GM18526 (cell line): ENCODE results near the gene TXNDC5.

ENCODE experiments used
- POLR2A ChIP-seq: IDR thresholded peaks from 3 replicates; pipeline ENCODE4 v1.6.1; 2011; ENCODE audit not compliant: insufficient read length; ENCODE audit errors: extremely low read depth

TXNDC5 gene

DNA sequence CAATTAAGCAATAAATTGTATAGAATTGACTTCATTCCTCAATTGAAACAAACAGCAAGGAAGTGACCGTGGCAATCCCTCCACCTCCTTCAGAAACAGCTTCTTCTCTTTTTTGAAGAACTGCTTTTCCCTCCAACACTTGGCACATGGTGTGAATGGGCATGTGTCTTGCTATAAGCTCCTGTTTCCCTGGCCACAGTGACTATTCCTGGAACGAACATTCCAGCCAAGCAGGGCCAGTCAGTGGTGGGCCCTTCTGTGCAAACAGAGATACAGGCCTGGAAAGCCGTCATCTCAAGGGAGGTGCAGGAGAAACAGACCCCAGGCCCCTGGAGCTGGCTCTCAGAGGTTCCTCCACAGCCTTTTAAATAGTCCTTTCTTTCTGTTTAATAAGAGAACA is 6.9 kb downstream of the TXNDC5 start:
- TF ChIP-seq POLR2A: no peak

DNA sequence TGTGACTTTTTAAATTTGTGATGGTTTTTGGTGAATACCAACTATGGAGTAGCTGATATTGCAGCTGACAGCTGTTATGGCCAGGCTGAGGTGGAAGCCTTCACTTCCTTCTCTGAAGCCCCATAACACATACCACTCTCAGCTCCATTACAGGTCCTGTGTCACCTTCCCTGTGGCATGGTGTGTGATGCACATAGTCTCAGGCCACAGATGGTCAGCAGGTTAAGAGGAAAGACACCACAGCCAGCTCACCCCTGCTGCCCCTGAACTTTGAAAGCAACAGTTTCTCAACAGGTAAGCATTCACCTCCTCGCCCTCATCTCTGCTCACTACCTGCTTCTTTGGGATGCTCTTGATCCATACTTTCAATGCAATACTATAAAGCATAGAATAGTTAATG is 7.7 kb downstream of the TXNDC5 start:
- no peak for TF ChIP-seq POLR2A

DNA sequence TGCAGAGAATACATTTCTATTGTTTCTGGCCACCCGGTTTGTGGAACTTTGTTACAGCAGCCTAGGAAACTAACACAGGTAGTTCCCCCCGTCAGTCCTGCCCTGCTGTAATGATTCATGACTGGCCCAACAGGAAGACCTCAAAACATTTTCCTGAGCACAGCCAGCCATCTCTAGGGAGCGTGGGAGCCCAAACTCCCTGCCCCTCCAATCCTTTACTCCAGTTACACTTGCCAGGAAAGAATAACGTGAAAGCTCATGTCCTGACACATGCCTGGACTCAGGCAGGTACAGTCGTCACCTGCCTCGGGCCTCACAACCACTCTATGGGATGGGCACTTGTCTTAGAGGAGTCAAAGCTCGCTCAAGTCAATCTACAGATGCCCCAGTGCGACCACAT is 8.4 kb downstream of the TXNDC5 start:
- no peak for TF ChIP-seq POLR2A

DNA sequence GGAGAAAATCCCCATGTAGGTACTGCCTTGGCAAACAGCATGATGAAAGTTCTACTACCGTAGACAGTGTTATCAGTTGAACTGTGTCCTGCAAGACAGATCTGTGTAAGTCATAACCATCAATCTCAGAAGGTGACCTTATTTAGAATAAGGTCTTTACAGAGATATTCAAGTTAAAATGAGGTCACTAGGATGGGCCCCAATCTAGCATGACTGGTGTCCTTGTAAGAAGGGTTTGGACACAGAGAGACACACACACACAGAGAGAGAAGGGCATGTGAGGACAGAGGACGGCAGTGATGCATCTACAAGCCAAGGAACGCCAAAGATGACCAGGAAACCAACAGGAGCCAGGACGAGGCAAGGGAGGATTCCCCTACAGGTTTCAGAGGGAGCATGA is 8.8 kb downstream of the TXNDC5 start:
- no peak for TF ChIP-seq POLR2A

DNA sequence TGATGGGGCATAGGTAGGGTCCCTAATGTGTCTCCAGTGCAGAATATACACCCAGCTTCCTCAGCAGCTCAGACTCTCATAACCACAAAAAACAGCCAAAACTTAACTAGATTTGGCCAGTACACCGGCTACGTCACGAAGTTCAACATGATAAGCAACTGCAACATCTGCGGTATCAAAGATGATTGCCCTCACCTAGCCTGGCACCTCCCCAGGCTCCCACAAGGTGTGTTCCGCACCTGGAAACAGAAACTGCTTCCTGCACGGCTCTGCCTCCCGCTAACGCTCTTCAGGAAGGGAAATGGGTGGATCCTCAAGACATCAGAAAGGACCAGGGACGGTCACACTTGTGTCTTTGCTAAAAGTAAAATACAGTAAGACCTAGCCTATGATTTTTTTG is 9.5 kb downstream of the TXNDC5 start:
- TF ChIP-seq POLR2A: no peak

- TF ChIP-seq POLR2A: no peak
Observed at GRCh38 chr6:7900621-7901020, 10.0 kb downstream of the TXNDC5 start.

GRCh38 chr6:7899889-7900213 is 10.7 kb downstream of the TXNDC5 start:
- TF ChIP-seq POLR2A: no peak

GRCh38 chr6:7899101-7899888 is 11.3 kb downstream of the TXNDC5 start:
- TF ChIP-seq POLR2A: no peak

DNA sequence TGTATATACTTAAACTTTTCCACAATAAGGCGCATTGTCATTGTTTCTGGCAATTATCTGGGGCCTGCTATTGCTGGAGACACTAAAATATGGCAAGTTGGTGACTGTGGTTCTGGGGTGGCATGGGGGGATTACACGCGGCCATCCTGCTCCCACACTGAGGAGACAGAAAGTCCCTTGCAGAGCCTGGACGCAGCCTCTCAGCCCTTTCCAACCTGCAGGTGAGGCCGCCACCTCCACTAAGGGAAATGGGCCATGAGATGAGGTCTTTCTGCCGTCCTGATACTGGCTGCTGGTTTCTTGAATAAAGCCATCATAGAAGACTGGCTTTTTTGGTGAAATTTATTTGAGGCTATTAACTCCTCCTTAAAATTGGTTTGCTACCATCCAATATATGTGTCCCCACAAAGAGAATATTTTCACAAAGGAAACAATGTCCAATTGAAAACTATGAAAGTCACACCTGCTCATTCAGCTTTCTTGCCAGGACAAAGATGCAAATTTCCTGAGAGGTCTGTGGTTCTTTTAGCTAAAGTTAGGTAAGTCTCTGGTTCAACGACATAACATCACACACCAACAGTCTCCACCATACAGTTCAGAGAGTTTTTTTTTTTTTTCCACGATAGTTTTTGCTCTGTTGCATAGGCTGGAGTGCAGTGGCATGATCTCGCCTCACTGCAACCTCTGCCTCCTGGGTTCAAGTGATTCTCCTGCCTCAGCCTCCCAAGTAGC is 13.0 kb downstream of the TXNDC5 start:
- TF ChIP-seq POLR2A: no peak

DNA sequence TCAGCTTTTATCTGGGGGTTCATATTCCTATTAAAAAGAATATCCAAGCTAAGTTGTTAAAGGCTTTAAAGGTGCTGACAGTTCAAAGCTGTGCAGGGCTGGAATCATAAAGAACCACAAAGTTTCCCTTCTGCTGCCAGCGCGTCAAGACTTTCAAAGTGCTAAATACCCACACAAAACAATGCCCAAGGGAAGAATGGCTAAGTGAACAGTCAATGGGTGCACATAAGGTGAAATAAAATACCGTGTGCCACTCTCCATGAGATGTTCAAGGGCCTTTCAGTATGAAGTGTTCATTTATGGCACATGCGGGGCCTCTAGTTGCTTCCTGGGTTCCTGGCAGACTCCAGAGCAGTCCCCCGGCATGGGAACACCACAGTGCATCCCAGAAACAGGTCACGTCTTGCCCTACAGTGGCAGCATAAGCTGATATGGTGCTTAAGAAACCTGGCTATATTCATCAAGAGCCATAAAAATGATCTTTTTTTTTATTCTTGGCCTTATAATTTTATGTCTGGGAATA is 14.1 kb downstream of the TXNDC5 start:
- no peak for TF ChIP-seq POLR2A

DNA sequence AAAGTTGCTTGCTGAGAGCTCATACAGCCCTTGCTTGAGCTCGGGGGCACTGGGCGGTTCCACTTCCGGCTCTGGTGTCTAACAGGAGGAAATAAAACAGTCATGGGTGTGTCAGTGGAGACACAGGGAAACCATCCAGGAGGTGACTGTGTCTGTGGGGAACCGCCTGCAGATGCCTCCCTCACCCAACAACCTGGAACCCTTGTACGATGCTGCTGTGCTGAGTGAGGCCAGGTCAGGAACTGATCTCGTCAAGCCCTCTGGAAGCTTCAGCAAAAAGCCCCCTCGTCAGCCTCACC is 15.5 kb downstream of the TXNDC5 start:
- TF ChIP-seq POLR2A: no peak

DNA sequence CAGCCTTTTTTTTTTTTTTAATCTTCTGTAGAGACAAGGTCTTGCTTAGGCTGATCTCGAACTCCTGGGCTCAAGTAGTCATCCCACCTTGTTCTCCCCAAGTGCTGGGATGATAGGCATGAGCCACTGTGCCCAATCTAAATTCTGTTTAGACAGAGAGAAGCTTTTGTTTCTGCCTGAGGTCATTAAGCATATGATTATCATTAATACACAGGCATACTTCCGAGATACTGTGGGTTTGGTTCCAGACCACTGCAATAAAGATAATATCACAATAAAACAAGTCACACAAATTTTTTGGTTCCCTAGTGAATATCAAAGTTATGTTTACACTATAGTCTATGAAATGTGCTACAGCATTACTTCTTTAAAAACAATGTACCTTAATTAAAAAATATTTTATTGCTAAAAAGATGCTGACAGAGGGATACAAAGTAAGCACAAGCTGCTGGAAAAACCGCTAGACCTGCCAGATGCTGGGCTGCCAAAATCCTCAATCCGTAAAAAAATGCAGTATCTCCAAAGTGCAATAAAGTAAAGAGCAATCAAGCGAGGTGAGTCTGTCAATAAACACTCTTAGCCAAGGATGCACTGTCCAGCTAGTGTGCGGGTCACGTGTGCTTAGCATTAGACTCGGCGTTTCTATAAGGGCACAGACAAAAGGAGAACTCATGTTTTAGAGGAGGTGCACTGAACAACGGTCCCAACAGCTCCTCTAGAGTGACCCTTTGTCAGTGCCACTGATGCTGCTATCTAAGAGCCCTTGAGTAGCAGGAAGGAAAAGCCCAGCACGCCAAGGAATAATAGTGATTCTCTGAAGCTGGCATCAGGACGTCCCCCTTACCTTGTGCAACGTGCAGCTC is 16.1 kb downstream of the TXNDC5 start:
- TF ChIP-seq POLR2A: no peak

GRCh38 chr6:7893342-7893741 is 17.2 kb downstream of the TXNDC5 start:
- no peak for TF ChIP-seq POLR2A

GRCh38 chr6:7891078-7891872 is 19.3 kb downstream of the TXNDC5 start:
- TF ChIP-seq POLR2A: peak; percentile 9
